AG10803 (cell line): ENCODE results near the gene NTSR1.

Source experiments
- DNase-seq: peaks from one replicate; pipeline ENCODE4 v3.0.0; 2010; ENCODE audit warnings: low read depth
- H3K4me3 ChIP-seq: 2 replicates; pipeline ENCODE4 v1.5.1; 2011; ENCODE audit warnings: mild to moderate bottlenecking, low read length, control low read depth
- TF ChIP-seq, protein P1 (sequence below): conservative IDR thresholded peaks from 2 replicates; pipeline ENCODE4 v1.5.1; 2011; ENCODE audit warnings: mild to moderate bottlenecking, low read length, control low read depth, inconsistent platforms

The NTSR1 gene

GRCh38 chr20:62769346-62770071 is 60.9 kb downstream of the NTSR1 start:
- no peak for DNase-seq
- TF ChIP-seq, protein P1, sequence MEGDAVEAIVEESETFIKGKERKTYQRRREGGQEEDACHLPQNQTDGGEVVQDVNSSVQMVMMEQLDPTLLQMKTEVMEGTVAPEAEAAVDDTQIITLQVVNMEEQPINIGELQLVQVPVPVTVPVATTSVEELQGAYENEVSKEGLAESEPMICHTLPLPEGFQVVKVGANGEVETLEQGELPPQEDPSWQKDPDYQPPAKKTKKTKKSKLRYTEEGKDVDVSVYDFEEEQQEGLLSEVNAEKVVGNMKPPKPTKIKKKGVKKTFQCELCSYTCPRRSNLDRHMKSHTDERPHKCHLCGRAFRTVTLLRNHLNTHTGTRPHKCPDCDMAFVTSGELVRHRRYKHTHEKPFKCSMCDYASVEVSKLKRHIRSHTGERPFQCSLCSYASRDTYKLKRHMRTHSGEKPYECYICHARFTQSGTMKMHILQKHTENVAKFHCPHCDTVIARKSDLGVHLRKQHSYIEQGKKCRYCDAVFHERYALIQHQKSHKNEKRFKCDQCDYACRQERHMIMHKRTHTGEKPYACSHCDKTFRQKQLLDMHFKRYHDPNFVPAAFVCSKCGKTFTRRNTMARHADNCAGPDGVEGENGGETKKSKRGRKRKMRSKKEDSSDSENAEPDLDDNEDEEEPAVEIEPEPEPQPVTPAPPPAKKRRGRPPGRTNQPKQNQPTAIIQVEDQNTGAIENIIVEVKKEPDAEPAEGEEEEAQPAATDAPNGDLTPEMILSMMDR: no peak
- no peak overlapping the region for H3K4me3 ChIP-seq

- TF ChIP-seq, protein P1: no peak
- DNase-seq: no peak
- no peak overlapping the region for H3K4me3 ChIP-seq
Measured at GRCh38 chr20:62770111-62770910, 61.7 kb downstream of the NTSR1 start.

DNA sequence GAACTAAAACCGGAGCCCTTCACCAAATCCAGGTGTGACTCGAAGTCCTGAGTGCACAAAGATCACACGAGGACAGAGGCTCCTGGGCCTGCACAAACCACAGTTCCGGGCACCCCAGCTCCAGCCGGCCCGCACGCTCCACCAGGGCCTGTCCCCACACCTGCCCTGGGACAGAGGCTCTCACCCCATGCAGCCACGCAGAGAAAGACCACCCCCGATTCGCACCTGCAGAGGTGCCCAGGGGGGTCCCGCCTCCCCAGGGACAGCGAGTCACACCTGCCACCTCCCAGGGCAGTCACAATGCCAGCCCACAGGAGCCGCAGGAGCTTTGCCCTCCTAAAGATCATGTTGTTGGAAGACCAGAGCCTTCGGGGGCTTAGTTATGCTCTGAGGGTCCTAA is 62.3 kb downstream of the NTSR1 start:
- DNase-seq: no peak
- H3K4me3 ChIP-seq: no peak overlapping the region
- TF ChIP-seq, protein P1: no peak

GRCh38 chr20:62771396-62772102 is 62.9 kb downstream of the NTSR1 start:
- TF ChIP-seq, protein P1: no peak
- no peak overlapping the region for H3K4me3 ChIP-seq
- no peak for DNase-seq

DNA sequence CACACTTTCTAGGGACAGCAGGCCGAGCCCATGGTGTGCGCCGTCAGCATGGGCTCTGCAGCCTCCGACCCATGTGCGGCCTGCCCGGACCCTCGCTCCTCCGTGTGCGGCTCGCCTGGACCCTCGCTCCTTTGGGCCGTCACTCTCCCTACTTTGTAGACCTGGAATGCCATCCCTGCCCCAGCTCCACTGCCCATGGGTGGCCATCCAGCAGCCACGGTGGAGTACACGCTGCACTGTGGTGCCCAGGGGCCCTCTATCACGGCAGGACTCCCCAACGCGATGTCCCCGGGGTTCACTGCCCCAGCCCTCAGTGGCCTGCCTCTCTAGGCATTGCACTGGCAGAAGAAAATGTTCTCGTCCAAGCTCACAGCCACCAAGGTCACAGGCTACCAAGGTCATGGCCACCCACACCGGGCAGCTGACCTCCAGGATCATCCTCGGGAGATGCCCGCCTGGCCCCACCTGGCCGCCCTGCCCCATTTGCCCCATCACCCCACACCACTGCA is 63.5 kb downstream of the NTSR1 start:
- no peak overlapping the region for H3K4me3 ChIP-seq
- TF ChIP-seq, protein P1: no peak
- DNase-seq: no peak

DNA sequence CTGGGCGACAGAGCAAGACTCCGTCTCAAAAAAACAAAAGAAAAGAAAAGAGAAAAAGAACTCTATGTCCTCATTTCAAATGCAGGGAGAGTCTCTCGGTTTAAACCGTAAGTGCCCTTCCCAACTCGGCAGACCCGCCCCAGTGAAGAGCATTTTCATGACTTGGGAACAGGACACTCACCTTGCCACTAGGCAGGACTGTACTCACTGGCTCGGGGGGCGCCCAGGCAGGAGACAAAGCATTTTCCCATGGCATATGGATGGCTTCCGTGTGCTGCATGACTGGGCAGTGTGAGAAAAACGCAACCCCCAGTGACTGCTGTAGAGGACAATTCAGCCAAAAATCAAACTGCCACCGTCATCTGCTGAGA is 64.0 kb downstream of the NTSR1 start:
- no peak overlapping the region for H3K4me3 ChIP-seq
- TF ChIP-seq, protein P1: no peak
- DNase-seq: no peak
